ENCODE data around the gene DEPP1. TPM values are rescaled to one million over a fixed set of nuclear protein-coding genes. Genes with fewer than 3 reads are reported as not detected.

Gene DEPP1
- polyA plus RNA-seq, 2 of the 4 experiments (the other 2 are of a cell fraction): 0.46 to 0.92 TPM

DNA sequence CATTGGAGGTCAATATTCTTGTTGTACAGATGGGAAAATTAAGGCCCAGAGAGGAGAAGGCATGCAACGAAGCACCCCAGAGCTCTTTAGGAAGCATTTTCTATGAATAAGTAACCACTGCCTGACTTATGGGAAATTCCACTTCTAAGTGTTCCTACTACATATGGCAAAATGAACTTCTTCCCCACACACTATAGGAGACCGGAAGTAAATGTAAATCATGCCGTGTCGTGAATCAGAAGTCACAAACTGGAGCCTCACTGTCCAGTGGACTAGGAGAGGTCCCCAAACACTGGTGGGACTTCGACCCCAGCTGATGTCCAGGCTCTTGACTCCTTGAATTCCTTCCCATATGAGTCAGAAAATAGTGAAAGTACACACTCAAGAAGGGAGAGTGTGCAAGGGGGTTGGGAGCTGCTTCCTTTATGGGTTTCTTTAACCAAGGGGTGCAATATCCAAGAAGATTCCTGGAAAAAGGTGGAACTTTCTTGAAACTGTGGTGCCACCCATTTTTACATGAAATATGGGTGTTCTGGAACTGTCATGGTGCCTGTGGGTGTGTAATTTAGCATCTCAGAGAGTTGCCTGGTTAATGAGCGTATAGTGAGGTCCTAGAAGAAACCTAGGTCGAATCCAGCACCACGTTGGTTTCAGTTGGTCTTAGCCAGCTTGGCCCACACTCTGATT is 12.3 kb downstream of the DEPP1 start:
- ChIA-PET CTCF (interaction anchor here (0.9 to 5.3 kb wide), 9 partner anchors 8 to 37 kb away, joined by 3 to 29 read pairs (median 4); partner anchors contain the start of gene DEPP1), POLR2A (interaction anchor here (1.9 kb wide), 1 partner anchor 13 kb away, joined by 6 read pairs; the partner anchor contains the start of gene DEPP1)
- Histone ChIP-seq H3K4me1 (peaks cover 7% of the 10 kb centered on the region; the same call in 2 of the 3 replicates), H3K27ac (no peak overlapping the region; a peak in 1 of 6 replicates), H3K4me3 (no peak overlapping the region), H3K9me3 (no peaks in the 10 kb centered on the region), H3K4me2 (peak overlapping the region; percentile 6; the same call in 1 of the 3 replicates)
- ATAC-seq: no peak
- TF ChIP-seq KDM5A (IDR thresholded peaks at IDR 0.05) (no peak), ATOH8 (CRISPR knock-in tag; IDR thresholded peaks at IDR 0.05; ENCODE audit: low read depth) (no peak), CHD2 (IDR thresholded peaks at IDR 0.05; ENCODE audit: low read length, partially characterized antibody) (no peak), CBX8 (IDR thresholded peaks at IDR 0.05) (no peak), NFE2L2 (conservative IDR thresholded peaks at IDR 0.05; ENCODE audit: low read length) (no peak), JUN (IDR thresholded peaks at IDR 0.05) (no peak), JUNB (IDR thresholded peaks at IDR 0.05) (no peak), NPAS2 (CRISPR knock-in tag; IDR thresholded peaks at IDR 0.05; ENCODE audit: borderline replicate concordance) (no peak), FOXS1 (CRISPR knock-in tag; IDR thresholded peaks at IDR 0.05) (no peak), RFX5 (IDR thresholded peaks at IDR 0.05) (no peak), CHD4 (IDR thresholded peaks at IDR 0.05; ENCODE audit: borderline replicate concordance) (no peak), MAZ (IDR thresholded peaks at IDR 0.05; ENCODE audit: borderline replicate concordance, low read depth, low read length) (no peak), HMGXB4 (CRISPR knock-in tag; IDR thresholded peaks at IDR 0.05; ENCODE audit: borderline replicate concordance) (no peak), POLR2A (IDR thresholded peaks at IDR 0.05; ENCODE audit: low read length) (no peak), MAFK (IDR thresholded peaks at IDR 0.05; ENCODE audit: partially characterized antibody) (no peak)
- TF ChIP-seq, protein P1, sequence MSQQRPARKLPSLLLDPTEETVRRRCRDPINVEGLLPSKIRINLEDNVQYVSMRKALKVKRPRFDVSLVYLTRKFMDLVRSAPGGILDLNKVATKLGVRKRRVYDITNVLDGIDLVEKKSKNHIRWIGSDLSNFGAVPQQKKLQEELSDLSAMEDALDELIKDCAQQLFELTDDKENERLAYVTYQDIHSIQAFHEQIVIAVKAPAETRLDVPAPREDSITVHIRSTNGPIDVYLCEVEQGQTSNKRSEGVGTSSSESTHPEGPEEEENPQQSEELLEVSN (IDR thresholded peaks at IDR 0.05; ENCODE audit: borderline replicate concordance, low read depth): no peak
- no peak for DNase-seq (ENCODE audit: low read depth in 1 of 2, low spot score in 1 of 2)
- 54% methylated on average over 8 of the region's 8 CpGs for WGBS (ENCODE audit: missing lambda C conversion rate)
- FAIRE-seq: no peak

GRCh38 chr10:44965651-44966097 is 12.9 kb downstream of the DEPP1 start:
- ATAC-seq (no peak), DNase-seq (ENCODE audit: low read depth in 1 of 2, low spot score in 1 of 2) (no peak), FAIRE-seq (no peak)
- TF ChIP-seq EHF (CRISPR knock-in tag; IDR thresholded peaks at IDR 0.05) (no peak), GATA3 (IDR thresholded peaks at IDR 0.05; ENCODE audit: borderline replicate concordance) (no peak), RFX5 (IDR thresholded peaks at IDR 0.05) (no peak), CHD4 (IDR thresholded peaks at IDR 0.05; ENCODE audit: borderline replicate concordance) (no peak), ELK1 (IDR thresholded peaks at IDR 0.05; ENCODE audit: low read depth, low read length) (no peak), HOXA7 (CRISPR knock-in tag; IDR thresholded peaks at IDR 0.05) (no peak), RCOR1 (IDR thresholded peaks at IDR 0.05; ENCODE audit: low read depth, low read length) (no peak), KDM1A (IDR thresholded peaks at IDR 0.05; ENCODE audit: low read depth) (no peak)
- TF ChIP-seq, protein P2, sequence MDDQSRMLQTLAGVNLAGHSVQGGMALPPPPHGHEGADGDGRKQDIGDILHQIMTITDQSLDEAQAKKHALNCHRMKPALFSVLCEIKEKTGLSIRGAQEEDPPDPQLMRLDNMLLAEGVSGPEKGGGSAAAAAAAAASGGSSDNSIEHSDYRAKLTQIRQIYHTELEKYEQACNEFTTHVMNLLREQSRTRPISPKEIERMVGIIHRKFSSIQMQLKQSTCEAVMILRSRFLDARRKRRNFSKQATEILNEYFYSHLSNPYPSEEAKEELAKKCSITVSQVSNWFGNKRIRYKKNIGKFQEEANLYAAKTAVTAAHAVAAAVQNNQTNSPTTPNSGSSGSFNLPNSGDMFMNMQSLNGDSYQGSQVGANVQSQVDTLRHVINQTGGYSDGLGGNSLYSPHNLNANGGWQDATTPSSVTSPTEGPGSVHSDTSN (IDR thresholded peaks at IDR 0.05): no peak
- H3K4me1 ChIP-seq: peaks cover 7% of the 10 kb centered on the region; the same call in 2 of the 3 replicates
- WGBS (ENCODE audit: missing lambda C conversion rate): 88% methylated on average over 6 of the region's 6 CpGs
- no peaks in the 10 kb centered on the region for H3K9me3 ChIP-seq
- no peak overlapping the region for H3K4me3 ChIP-seq
- POLR2A ChIA-PET: no interaction called here
- no peak overlapping the region for H3K4me2 ChIP-seq
- CTCF ChIA-PET: interaction anchor here (1.0 to 5.3 kb wide), 6 partner anchors 9 to 33 kb away, joined by 3 to 29 read pairs (median 5); partner anchors contain the start of gene DEPP1
- H3K27ac ChIP-seq: no peak overlapping the region; a peak in 1 of 6 replicates
